ENCODE data around the gene ARHGAP4. TPM values are rescaled to one million over a fixed set of nuclear protein-coding genes. Genes with fewer than 3 reads are reported as not detected.

Gene ARHGAP4
- total RNA-seq, 1 experiment from 2014 or later: 67.4 TPM

DNA sequence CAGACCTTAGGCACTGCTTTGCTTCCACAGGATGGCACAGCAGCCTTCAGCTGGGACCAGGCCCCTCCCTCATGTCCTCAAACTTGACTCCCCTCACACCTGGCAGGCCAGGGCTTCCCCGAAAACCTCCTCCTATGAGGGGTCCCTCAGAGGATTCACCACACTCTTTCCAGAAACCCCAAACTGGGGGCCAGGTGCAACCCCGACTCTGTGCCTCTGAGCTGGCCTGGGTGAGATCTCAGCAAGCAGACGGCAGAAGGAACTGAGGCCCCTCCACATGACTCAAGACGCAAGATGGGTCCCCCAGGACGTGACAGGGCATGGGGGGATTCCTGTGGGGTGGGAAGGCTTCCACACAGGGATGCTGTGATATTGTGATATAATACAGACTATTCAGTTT, 39.3 kb upstream of the ARHGAP4 start (continued):
- no peak for TF ChIP-seq POLR2AphosphoS5 (IDR thresholded peaks at IDR 0.05; ENCODE audit: low read depth, low read length)

DNA sequence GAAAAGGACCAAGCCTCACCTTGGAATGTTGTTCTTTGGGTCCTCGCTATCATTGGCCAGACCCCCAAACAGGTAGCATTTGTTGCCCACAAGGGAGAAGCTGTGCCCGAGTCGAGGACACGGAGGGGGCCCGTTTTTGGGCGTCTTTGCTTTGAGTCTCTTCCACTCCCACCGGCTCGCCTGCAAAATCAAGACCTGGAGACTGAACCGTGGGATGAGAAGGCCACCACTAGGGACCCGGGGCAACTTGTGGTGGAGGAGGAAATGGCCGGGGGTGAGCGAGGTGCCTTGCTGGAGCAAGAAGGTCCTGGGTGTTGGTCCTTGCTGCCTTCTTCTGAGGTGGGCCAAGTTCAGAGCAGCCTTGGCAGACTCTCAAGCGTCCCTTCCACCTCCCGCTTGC, 38.0 kb upstream of the ARHGAP4 start:
- Histone ChIP-seq H3K79me2 (ENCODE audit: insufficient read depth, low read length) (peaks cover 79% of the 10 kb centered on the region), H3K36me3 (ENCODE audit: control insufficient read depth in 1 of 2, insufficient read depth in 2 of 2, low read length in 2 of 2) (peaks cover 10 to 27% of the 10 kb centered on the region in 2 experiments; a peak in 3 of 4 replicates), H3K27me3 (ENCODE audit: insufficient read depth, low read length) (no peaks in the 10 kb centered on the region), H4K20me1 (ENCODE audit: insufficient read depth) (no peaks in the 10 kb centered on the region), H3K27ac (ENCODE audit: low read depth, low read length) (no peak overlapping the region), H3K4me1 (ENCODE audit: control insufficient read depth in 1 of 2, insufficient read depth in 2 of 2, low read length in 2 of 2) (peaks cover 2 to 5% of the 10 kb centered on the region in 2 experiments; a peak in 2 of 4 replicates), H3K9me2 (ENCODE audit: insufficient read depth) (no peaks in the 10 kb centered on the region), H3K9me3 (ENCODE audit: control insufficient read depth in 1 of 2, insufficient read depth in 1 of 2, low read depth in 1 of 2, low read length in 2 of 2) (no peaks in the 10 kb centered on the region), H3K4me2 (ENCODE audit: low read length) (no peak overlapping the region), H3K9ac (ENCODE audit: low read length) (no peak overlapping the region), H3K4me3 (replicated peaks in 1 of 2; ENCODE audit: low read depth in 1 of 2, low read length in 2 of 2) (no peak overlapping the region), H2AFZ (ENCODE audit: low read depth, low read length, poor library complexity, severe bottlenecking) (no peak overlapping the region)
- BruUV-seq (replicated peaks): no TSS peak
- no peak for ATAC-seq
- intact Hi-C loops (cut with micrococcal nuclease): no loop called here
- no peak for DNase-seq (ENCODE audit: low read depth, low spot score)
- TF ChIP-seq FOSL1 (IDR thresholded peaks at IDR 0.05; ENCODE audit: low read depth) (no peak), YY1 (IDR thresholded peaks at IDR 0.05; ENCODE audit: extremely low read depth, insufficient replicate concordance, low read depth, low read length) (no peak), POLR2AphosphoS5 (IDR thresholded peaks at IDR 0.05; ENCODE audit: low read depth, low read length) (no peak)
- POLR2A ChIA-PET: interaction anchor here (1.3 kb wide), 1 partner anchor 10 kb away, joined by 3 read pairs; no protein-coding TSS in a partner anchor
- CTCF ChIA-PET: no interaction called here
- RAD21 ChIA-PET (ENCODE audit: low non-redundant PET in 1 of 2, low total read pairs in 2 of 2, uncharacterized antibody in 2 of 2, unreplicated experiment in 2 of 2): no interaction called here

DNA sequence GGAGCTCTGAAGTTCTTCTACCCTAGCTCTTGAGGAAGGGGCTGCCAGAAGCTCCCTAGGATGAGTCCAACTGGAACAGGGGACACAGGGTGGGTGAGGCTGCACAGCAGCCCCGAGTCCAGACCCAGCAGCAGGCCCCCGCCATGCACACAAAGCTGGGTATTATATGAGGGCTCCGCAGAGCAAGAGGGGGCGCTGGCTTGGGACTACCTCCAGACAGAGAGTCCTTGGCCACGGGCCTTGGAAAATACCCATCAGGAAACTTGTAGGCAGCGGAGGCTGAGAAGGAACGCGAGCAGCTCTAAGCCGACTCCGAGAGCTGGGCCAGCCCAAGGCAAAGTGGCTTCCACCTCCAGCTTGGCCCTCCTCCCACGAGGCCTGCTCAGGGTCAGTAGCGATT, 37.5 kb upstream of the ARHGAP4 start:
- Histone ChIP-seq H3K79me2 (ENCODE audit: insufficient read depth, low read length) (peaks cover 73% of the 10 kb centered on the region), H3K27me3 (ENCODE audit: insufficient read depth, low read length) (no peaks in the 10 kb centered on the region), H3K9ac (ENCODE audit: low read length) (no peak overlapping the region), H3K9me3 (ENCODE audit: control insufficient read depth in 1 of 2, insufficient read depth in 1 of 2, low read depth in 1 of 2, low read length in 2 of 2) (no peaks in the 10 kb centered on the region), H2AFZ (ENCODE audit: low read depth, low read length, poor library complexity, severe bottlenecking) (no peak overlapping the region), H3K4me2 (ENCODE audit: low read length) (no peak overlapping the region), H3K4me1 (ENCODE audit: control insufficient read depth in 1 of 2, insufficient read depth in 2 of 2, low read length in 2 of 2) (no peaks in the 10 kb centered on the region; a peak in 1 of 4 replicates), H3K36me3 (ENCODE audit: control insufficient read depth in 1 of 2, insufficient read depth in 2 of 2, low read length in 2 of 2) (peaks cover 10 to 22% of the 10 kb centered on the region in 2 experiments; a peak in 3 of 4 replicates), H4K20me1 (ENCODE audit: insufficient read depth) (no peaks in the 10 kb centered on the region), H3K9me2 (ENCODE audit: insufficient read depth) (no peaks in the 10 kb centered on the region), H3K4me3 (replicated peaks in 1 of 2; ENCODE audit: low read depth in 1 of 2, low read length in 2 of 2) (no peak overlapping the region), H3K27ac (ENCODE audit: low read depth, low read length) (no peak overlapping the region)
- ATAC-seq (no peak), DNase-seq (ENCODE audit: low read depth, low spot score) (no peak)
- intact Hi-C loops (cut with micrococcal nuclease): no loop called here
- no TSS peak for BruUV-seq (replicated peaks)
- ChIA-PET CTCF (no interaction called here), RAD21 (ENCODE audit: low non-redundant PET in 1 of 2, low total read pairs in 2 of 2, uncharacterized antibody in 2 of 2, unreplicated experiment in 2 of 2) (no interaction called here), POLR2A (interaction anchor here (1.3 kb wide), 1 partner anchor 11 kb away, joined by 3 read pairs; no protein-coding TSS in a partner anchor)
- TF ChIP-seq, protein P1, sequence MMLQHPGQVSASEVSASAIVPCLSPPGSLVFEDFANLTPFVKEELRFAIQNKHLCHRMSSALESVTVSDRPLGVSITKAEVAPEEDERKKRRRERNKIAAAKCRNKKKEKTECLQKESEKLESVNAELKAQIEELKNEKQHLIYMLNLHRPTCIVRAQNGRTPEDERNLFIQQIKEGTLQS (IDR thresholded peaks at IDR 0.05): no peak
- no peak for TF ChIP-seq ZFX (IDR thresholded peaks at IDR 0.05)
- TF ChIP-seq, protein P2, sequence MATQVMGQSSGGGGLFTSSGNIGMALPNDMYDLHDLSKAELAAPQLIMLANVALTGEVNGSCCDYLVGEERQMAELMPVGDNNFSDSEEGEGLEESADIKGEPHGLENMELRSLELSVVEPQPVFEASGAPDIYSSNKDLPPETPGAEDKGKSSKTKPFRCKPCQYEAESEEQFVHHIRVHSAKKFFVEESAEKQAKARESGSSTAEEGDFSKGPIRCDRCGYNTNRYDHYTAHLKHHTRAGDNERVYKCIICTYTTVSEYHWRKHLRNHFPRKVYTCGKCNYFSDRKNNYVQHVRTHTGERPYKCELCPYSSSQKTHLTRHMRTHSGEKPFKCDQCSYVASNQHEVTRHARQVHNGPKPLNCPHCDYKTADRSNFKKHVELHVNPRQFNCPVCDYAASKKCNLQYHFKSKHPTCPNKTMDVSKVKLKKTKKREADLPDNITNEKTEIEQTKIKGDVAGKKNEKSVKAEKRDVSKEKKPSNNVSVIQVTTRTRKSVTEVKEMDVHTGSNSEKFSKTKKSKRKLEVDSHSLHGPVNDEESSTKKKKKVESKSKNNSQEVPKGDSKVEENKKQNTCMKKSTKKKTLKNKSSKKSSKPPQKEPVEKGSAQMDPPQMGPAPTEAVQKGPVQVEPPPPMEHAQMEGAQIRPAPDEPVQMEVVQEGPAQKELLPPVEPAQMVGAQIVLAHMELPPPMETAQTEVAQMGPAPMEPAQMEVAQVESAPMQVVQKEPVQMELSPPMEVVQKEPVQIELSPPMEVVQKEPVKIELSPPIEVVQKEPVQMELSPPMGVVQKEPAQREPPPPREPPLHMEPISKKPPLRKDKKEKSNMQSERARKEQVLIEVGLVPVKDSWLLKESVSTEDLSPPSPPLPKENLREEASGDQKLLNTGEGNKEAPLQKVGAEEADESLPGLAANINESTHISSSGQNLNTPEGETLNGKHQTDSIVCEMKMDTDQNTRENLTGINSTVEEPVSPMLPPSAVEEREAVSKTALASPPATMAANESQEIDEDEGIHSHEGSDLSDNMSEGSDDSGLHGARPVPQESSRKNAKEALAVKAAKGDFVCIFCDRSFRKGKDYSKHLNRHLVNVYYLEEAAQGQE (IDR thresholded peaks at IDR 0.05; ENCODE audit: low read depth): no peak
- no peak for TF ChIP-seq RAD21 (IDR thresholded peaks at IDR 0.05; ENCODE audit: low read depth)
